ENCODE measurements around the gene DUOX2.
"Not testable (repeated sequence)": the region's sequence is repeated elsewhere in the genome, so short reads cannot be mapped to it uniquely, and the experiment has no call there.

GRCh38 chr15:45073602-45074001 is 40.4 kb downstream of the DUOX2 start:
- not testable (repeated sequence) for TF ChIP-seq CTCF (conservative IDR thresholded peaks at IDR 0.05; ENCODE audit: low read length); EZH2phosphoT487 (IDR thresholded peaks at IDR 0.05; ENCODE audit: borderline replicate concordance)

Data from Loucy (cell line).